ENCODE data around the gene SLIT3.

Gene SLIT3

DNA sequence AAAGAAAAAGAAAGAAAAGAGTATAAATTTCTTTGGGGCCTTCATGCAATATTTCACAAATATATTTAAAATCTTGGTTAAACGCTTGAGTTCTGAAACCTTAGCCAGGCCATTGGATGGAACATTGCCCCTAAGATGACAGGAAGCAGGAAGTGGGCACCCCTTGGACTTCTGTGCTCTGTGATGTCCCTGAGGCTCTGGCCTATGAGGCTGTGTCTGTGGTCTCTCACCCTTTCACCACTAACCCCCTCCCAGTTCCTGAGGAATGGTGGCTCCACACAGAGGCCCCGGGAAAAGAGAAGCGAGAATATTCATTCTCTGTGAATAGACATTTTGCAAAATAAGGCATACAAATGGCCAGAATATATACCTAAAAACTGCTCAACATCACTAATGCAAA, 401.3 kb downstream of the SLIT3 start:
- no peak for DNase-seq (ENCODE audit: low read depth in 1 of 2, low spot score in 1 of 2)
- H3K27ac ChIP-seq (replicated peaks) = no peak overlapping the region
- no peak overlapping the region for H3K4me3 ChIP-seq (replicated peaks; ENCODE audit: insufficient read depth, low read length)
- peaks cover 2% of the 10 kb centered on the region for H3K27me3 ChIP-seq (ENCODE audit: insufficient read depth, poor library complexity, severe bottlenecking)
- TF ChIP-seq, protein P1, sequence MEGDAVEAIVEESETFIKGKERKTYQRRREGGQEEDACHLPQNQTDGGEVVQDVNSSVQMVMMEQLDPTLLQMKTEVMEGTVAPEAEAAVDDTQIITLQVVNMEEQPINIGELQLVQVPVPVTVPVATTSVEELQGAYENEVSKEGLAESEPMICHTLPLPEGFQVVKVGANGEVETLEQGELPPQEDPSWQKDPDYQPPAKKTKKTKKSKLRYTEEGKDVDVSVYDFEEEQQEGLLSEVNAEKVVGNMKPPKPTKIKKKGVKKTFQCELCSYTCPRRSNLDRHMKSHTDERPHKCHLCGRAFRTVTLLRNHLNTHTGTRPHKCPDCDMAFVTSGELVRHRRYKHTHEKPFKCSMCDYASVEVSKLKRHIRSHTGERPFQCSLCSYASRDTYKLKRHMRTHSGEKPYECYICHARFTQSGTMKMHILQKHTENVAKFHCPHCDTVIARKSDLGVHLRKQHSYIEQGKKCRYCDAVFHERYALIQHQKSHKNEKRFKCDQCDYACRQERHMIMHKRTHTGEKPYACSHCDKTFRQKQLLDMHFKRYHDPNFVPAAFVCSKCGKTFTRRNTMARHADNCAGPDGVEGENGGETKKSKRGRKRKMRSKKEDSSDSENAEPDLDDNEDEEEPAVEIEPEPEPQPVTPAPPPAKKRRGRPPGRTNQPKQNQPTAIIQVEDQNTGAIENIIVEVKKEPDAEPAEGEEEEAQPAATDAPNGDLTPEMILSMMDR (IDR thresholded peaks at IDR 0.05; ENCODE audit: insufficient read depth, low read length) = no peak
- TF ChIP-seq POLR2AphosphoS5 (IDR thresholded peaks at IDR 0.05; ENCODE audit: low read depth) (no peak), SPI1 (IDR thresholded peaks at IDR 0.05; ENCODE audit: borderline replicate concordance, low read depth) (no peak), GABPA (IDR thresholded peaks at IDR 0.05; ENCODE audit: low read depth) (no peak)
- TF ChIP-seq, protein P2, sequence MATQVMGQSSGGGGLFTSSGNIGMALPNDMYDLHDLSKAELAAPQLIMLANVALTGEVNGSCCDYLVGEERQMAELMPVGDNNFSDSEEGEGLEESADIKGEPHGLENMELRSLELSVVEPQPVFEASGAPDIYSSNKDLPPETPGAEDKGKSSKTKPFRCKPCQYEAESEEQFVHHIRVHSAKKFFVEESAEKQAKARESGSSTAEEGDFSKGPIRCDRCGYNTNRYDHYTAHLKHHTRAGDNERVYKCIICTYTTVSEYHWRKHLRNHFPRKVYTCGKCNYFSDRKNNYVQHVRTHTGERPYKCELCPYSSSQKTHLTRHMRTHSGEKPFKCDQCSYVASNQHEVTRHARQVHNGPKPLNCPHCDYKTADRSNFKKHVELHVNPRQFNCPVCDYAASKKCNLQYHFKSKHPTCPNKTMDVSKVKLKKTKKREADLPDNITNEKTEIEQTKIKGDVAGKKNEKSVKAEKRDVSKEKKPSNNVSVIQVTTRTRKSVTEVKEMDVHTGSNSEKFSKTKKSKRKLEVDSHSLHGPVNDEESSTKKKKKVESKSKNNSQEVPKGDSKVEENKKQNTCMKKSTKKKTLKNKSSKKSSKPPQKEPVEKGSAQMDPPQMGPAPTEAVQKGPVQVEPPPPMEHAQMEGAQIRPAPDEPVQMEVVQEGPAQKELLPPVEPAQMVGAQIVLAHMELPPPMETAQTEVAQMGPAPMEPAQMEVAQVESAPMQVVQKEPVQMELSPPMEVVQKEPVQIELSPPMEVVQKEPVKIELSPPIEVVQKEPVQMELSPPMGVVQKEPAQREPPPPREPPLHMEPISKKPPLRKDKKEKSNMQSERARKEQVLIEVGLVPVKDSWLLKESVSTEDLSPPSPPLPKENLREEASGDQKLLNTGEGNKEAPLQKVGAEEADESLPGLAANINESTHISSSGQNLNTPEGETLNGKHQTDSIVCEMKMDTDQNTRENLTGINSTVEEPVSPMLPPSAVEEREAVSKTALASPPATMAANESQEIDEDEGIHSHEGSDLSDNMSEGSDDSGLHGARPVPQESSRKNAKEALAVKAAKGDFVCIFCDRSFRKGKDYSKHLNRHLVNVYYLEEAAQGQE (IDR thresholded peaks at IDR 0.05; ENCODE audit: insufficient replicate concordance, low read depth) = no peak

DNA sequence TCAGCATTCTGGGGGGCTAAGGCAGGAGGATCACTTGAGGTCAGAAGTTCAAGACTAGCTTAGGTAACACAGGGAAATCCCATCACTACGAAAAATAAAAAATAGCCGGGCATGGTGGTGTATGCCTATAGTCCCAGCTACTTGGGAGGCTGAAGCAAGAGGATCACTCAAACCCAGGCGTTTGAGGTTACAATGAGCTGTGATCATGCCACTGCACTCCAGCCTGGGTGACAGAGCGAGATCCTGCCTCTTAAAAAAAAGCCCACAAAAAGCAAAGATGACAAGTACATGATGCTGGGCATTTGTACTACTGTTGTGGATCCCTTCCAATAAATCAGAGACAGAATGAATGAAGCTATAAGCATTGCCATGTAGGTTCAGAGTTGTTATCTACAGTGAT, 401.7 kb downstream of the SLIT3 start:
- no peak overlapping the region for H3K27ac ChIP-seq (replicated peaks)
- no peak for DNase-seq (ENCODE audit: low read depth in 1 of 2, low spot score in 1 of 2)
- H3K4me3 ChIP-seq (replicated peaks; ENCODE audit: insufficient read depth, low read length) = no peak overlapping the region
- TF ChIP-seq SPI1 (IDR thresholded peaks at IDR 0.05; ENCODE audit: borderline replicate concordance, low read depth) (no peak), GABPA (IDR thresholded peaks at IDR 0.05; ENCODE audit: low read depth) (no peak), POLR2AphosphoS5 (IDR thresholded peaks at IDR 0.05; ENCODE audit: low read depth) (no peak)
- TF ChIP-seq, protein P1 (IDR thresholded peaks at IDR 0.05; ENCODE audit: insufficient read depth, low read length) = no peak
- TF ChIP-seq, protein P2 (IDR thresholded peaks at IDR 0.05; ENCODE audit: insufficient replicate concordance, low read depth) = no peak
- peaks cover 5% of the 10 kb centered on the region for H3K27me3 ChIP-seq (ENCODE audit: insufficient read depth, poor library complexity, severe bottlenecking)

DNA sequence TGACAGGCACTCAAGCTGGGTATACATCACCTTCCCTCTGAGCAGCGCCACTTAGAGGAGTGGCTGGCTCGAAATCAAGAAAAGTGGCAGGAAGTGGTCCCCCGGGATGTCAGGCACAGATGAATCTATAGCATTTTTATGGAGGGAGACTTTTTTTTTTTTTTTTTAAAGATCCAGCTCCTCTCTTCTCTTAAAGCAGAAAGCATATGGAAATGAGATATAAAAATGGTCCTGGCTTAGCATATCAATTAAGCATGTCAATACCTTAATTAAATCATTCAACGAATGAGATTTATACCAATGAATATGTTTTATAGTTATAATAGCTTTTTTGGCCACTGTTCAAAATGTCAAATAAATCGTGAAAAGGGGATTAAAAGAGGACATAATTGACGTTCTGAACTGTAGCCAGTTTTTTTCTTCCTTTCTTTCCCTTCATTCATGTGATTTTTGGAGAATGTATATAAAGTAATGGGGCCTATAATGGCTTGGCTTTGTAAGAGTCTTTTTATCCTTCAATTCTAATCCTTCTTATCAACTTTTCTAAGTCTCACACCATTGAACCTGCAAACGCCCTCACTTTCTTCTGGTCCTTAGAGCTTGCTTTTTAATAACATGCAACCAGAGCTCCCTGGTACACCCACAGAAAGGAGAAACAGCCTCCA, 402.6 kb downstream of the SLIT3 start:
- Histone ChIP-seq H3K27ac (replicated peaks) (no peak overlapping the region), H3K4me3 (replicated peaks; ENCODE audit: insufficient read depth, low read length) (no peak overlapping the region), H3K27me3 (ENCODE audit: insufficient read depth, poor library complexity, severe bottlenecking) (peaks cover 5% of the 10 kb centered on the region)
- no peak for TF ChIP-seq GABPA (IDR thresholded peaks at IDR 0.05; ENCODE audit: low read depth)
- no peak for TF ChIP-seq POLR2AphosphoS5 (IDR thresholded peaks at IDR 0.05; ENCODE audit: low read depth)
- TF ChIP-seq, protein P1 (IDR thresholded peaks at IDR 0.05; ENCODE audit: insufficient read depth, low read length) = no peak
- no peak for TF ChIP-seq SPI1 (IDR thresholded peaks at IDR 0.05; ENCODE audit: borderline replicate concordance, low read depth)
- DNase-seq (ENCODE audit: low read depth in 1 of 2, low spot score in 1 of 2) = no peak
